Hepatocyte (in vitro differentiated cells): ENCODE data around the gene SLC30A3. TPM values are rescaled to one million over a fixed set of nuclear protein-coding genes. Genes with fewer than 3 reads are reported as not detected.

ENCODE experiments used
- DNase-seq: peaks from one replicate; pipeline ENCODE4 v3.0.0-alpha.2; 2016; ENCODE audit warnings: low spot score
- H2AFZ ChIP-seq: fragments of 200-600 bp; sonication (generic); 2 replicates; pipeline ENCODE4 v1.6.0; 2016; ENCODE audit warnings: antibody characterized with exemption, mild to moderate bottlenecking
- H3K27ac ChIP-seq: fragments of 200-600 bp; sonication (generic); 2 replicates; pipeline ENCODE4 v1.5.1; 2016; ENCODE audit warnings: mild to moderate bottlenecking
- H3K27me3 ChIP-seq: fragments of 200-600 bp; sonication (generic); 2 replicates; pipeline ENCODE4 v1.6.1; 2016
- H3K36me3 ChIP-seq: fragments of 200-600 bp; sonication (generic); replicated peaks from 2 replicates; pipeline ENCODE4 v1.5.1; 2016; ENCODE audit warnings: low read depth; ENCODE audit not compliant: insufficient read depth
- H3K4me1 ChIP-seq: fragments of 200-600 bp; sonication (generic); 2 replicates; pipeline ENCODE4 v1.5.1; 2016; ENCODE audit warnings: mild to moderate bottlenecking, moderate library complexity; ENCODE audit not compliant: insufficient read depth
- H3K4me2 ChIP-seq: fragments of 200-600 bp; sonication (generic); 2 replicates; pipeline ENCODE4 v1.6.0; 2016
- H3K4me3 ChIP-seq: fragments of 200-600 bp; sonication (generic); 2 replicates; pipeline ENCODE4 v1.5.1; 2016; ENCODE audit warnings: mild to moderate bottlenecking
- H3K79me2 ChIP-seq: fragments of 200-600 bp; sonication (generic); 2 replicates; pipeline ENCODE4 v1.6.0; 2017; ENCODE audit warnings: mild to moderate bottlenecking
- H3K9me2 ChIP-seq: fragments of 200-600 bp; sonication (generic); replicated peaks from 2 replicates; pipeline ENCODE4 v1.6.0; 2017; ENCODE audit warnings: mild to moderate bottlenecking; ENCODE audit not compliant: insufficient read depth
- H3K9me3 ChIP-seq: fragments of 200-600 bp; sonication (generic); 2 replicates; pipeline ENCODE4 v1.5.1; 2016; ENCODE audit warnings: low read depth, mild to moderate bottlenecking
- H4K20me1 ChIP-seq: fragments of 200-600 bp; sonication (generic); 2 replicates; pipeline ENCODE4 v1.6.0; 2016; ENCODE audit warnings: mild to moderate bottlenecking; ENCODE audit not compliant: insufficient read depth, poor library complexity, severe bottlenecking
- CTCF ChIP-seq: fragments of 200-600 bp; sonication (generic); IDR thresholded peaks from 2 replicates; pipeline ENCODE4 v1.5.1; 2016; ENCODE audit warnings: antibody characterized with exemption, mild to moderate bottlenecking; ENCODE audit not compliant: poor library complexity
- EZH2 ChIP-seq: fragments of 200-600 bp; sonication (generic); IDR thresholded peaks from 2 replicates; pipeline ENCODE4 v1.6.1; 2016; ENCODE audit warnings: antibody characterized with exemption, mild to moderate bottlenecking, borderline replicate concordance
- EZH2phosphoT487 ChIP-seq: fragments of 200-600 bp; sonication (generic); IDR thresholded peaks from one replicate; pipeline ENCODE4 v1.6.1; 2018; ENCODE audit warnings: antibody characterized with exemption, mild to moderate bottlenecking, low read depth, moderate library complexity; ENCODE audit not compliant: unreplicated experiment, severe bottlenecking
- WGBS: methylation state at CpG from one replicate; pipeline ENCODE4 v1.1.6; 2016; ENCODE audit warnings: low lambda C conversion rate; ENCODE audit errors: missing lambda C conversion rate; 5-methylcytosine and 5-hydroxymethylcytosine counted together
- polyA plus RNA-seq: library from polyadenylated mRNA; unstranded; fragments of >200 nt; fragmentation: Nextera tagmentation; extraction: Ambion mirVana; gene quantifications from 2 replicates; pipeline ENCODE4 v1.2.1, GENCODE V29; 2016
- total RNA-seq: library from RNA; depleted of rRNA; stranded (reverse); fragments of >200 nt; gene quantifications from 2 replicates; pipeline ENCODE4 v1.2.3, GENCODE V29; 2014

SLC30A3 gene
- total and polyA plus RNA-seq, 2 experiments from 2014 or later: 0.20 TPM; not detected in 1

- TF ChIP-seq EZH2phosphoT487 (no peak), CTCF (no peak), EZH2 (no peak)
- WGBS: 35% methylated on average over 11 of the region's 13 CpGs
These were observed 7.7 kb downstream of the SLC30A3 start for GRCh38 chr2:27255187-27255586.

GRCh38 chr2:27251766-27252165, 11.1 kb downstream of the SLC30A3 start:
- 88% methylated on average over 13 of the region's 13 CpGs for WGBS

More at GRCh38 chr2:27255187-27255586, 7.7 kb downstream of the SLC30A3 start:
- H3K9me2 ChIP-seq: no peaks in the 10 kb centered on the region
- H3K4me2 ChIP-seq: no peak overlapping the region
- no peaks in the 10 kb centered on the region for H3K9me3 ChIP-seq
- H3K79me2 ChIP-seq: no peaks in the 10 kb centered on the region
- H3K27ac ChIP-seq: no peak overlapping the region
- H2AFZ ChIP-seq: no peak overlapping the region
- DNase-seq: no peak
- no peaks in the 10 kb centered on the region for H3K4me1 ChIP-seq
- H3K4me3 ChIP-seq: no peak overlapping the region
- H3K36me3 ChIP-seq: no peaks in the 10 kb centered on the region
- peaks cover 50% of the 10 kb centered on the region for H3K27me3 ChIP-seq
- no peaks in the 10 kb centered on the region for H4K20me1 ChIP-seq

GRCh38 chr2:27250652-27251379, 12.0 kb downstream of the SLC30A3 start:
- Histone ChIP-seq H4K20me1 (no peaks in the 10 kb centered on the region), H3K9me3 (no peaks in the 10 kb centered on the region), H2AFZ (no peak overlapping the region), H3K27ac (no peak overlapping the region), H3K27me3 (peaks cover 28% of the 10 kb centered on the region), H3K4me3 (no peak overlapping the region), H3K4me2 (no peak overlapping the region), H3K4me1 (no peaks in the 10 kb centered on the region), H3K79me2 (no peaks in the 10 kb centered on the region), H3K36me3 (no peaks in the 10 kb centered on the region), H3K9me2 (no peaks in the 10 kb centered on the region)
- DNase-seq: no peak
- 67% methylated on average over 12 of the region's 13 CpGs for WGBS
- TF ChIP-seq EZH2phosphoT487 (no peak), EZH2 (no peak), CTCF (no peak)

More at GRCh38 chr2:27251766-27252165, 11.1 kb downstream of the SLC30A3 start:
- H3K9me2 ChIP-seq: no peaks in the 10 kb centered on the region
- no peaks in the 10 kb centered on the region for H3K9me3 ChIP-seq
- H3K27ac ChIP-seq: no peak overlapping the region
- H4K20me1 ChIP-seq: no peaks in the 10 kb centered on the region
- no peak overlapping the region for H3K4me3 ChIP-seq
- DNase-seq: no peak
- H2AFZ ChIP-seq: no peak overlapping the region
- TF ChIP-seq EZH2 (no peak), CTCF (no peak), EZH2phosphoT487 (no peak)
- no peak overlapping the region for H3K4me2 ChIP-seq
- H3K4me1 ChIP-seq: no peaks in the 10 kb centered on the region
- H3K79me2 ChIP-seq: no peaks in the 10 kb centered on the region
- H3K27me3 ChIP-seq: peaks cover 37% of the 10 kb centered on the region
- H3K36me3 ChIP-seq: no peaks in the 10 kb centered on the region
